Lower lobe of right lung (tissue), 2 donors: ENCODE measurements around the gene PGBD5. TPM values are rescaled to one million over a fixed set of nuclear protein-coding genes. Genes with fewer than 3 reads are reported as not detected.

Experiments
- ATAC-seq, 2 donors: fragments of 200-7000 bp; cut with Tn5 transposase; one replicate each; pipeline ENCODE4 v1.9.1; 2020 to 2022; ENCODE audit warnings: mild to moderate bottlenecking in 2 of 2, moderate library complexity in 2 of 2
- DNase-seq: peaks from one replicate; pipeline ENCODE4 v3.0.0-alpha.2; 2020
- H3K27ac ChIP-seq: fragments of 200-600 bp; one replicate; pipeline ENCODE4 v1.8.0; 2022
- H3K27me3 ChIP-seq: fragments of 200-600 bp; one replicate; pipeline ENCODE4 v1.8.0; 2022; ENCODE audit warnings: low read depth
- H3K36me3 ChIP-seq: fragments of 200-600 bp; one replicate; pipeline ENCODE4 v1.8.0; 2022; ENCODE audit warnings: mild to moderate bottlenecking
- H3K4me1 ChIP-seq: fragments of 200-600 bp; one replicate; pipeline ENCODE4 v1.8.0; 2022
- H3K4me3 ChIP-seq: fragments of 200-600 bp; one replicate; pipeline ENCODE4 v1.8.0; 2022; ENCODE audit warnings: mild to moderate bottlenecking
- H3K9me3 ChIP-seq: fragments of 200-600 bp; one replicate; pipeline ENCODE4 v1.8.0; 2022
- CTCF ChIP-seq: fragments of 200-600 bp; IDR thresholded peaks from one replicate; pipeline ENCODE4 v1.8.0; 2022; ENCODE audit warnings: antibody characterized with exemption, mild to moderate bottlenecking
- intact Hi-C: fragments of 100-400 bp; cut with DNase I; formaldehyde crosslinking; loops from one replicate; pipeline ENCODE4 v1.11.0; 2022
- total RNA-seq: library from RNA; stranded (reverse); fragmentation: NEBNext Ultra II Directional; extraction: Animal tissue kit (Norgen Biotek cat#: 25700); gene quantifications from one replicate; pipeline ENCODE4 v1.2.1, GENCODE V29; 2021
- donor health status: DM: no; HTN: yes; CAD: no; lungs with severe emphysema.

The PGBD5 gene
- total RNA-seq, 1 donor from 2014 or later = 2.3 TPM

GRCh38 chr1:230415405-230416132 is 10.6 kb downstream of the PGBD5 start:
- Histone ChIP-seq H3K36me3 (no peaks in the 10 kb centered on the region), H3K27me3 (no peaks in the 10 kb centered on the region), H3K4me3 (no peak overlapping the region), H3K4me1 (no peaks in the 10 kb centered on the region), H3K27ac (no peak overlapping the region), H3K9me3 (no peaks in the 10 kb centered on the region)
- TF ChIP-seq CTCF = no peak
- no peak for DNase-seq
- no peak for ATAC-seq
- intact Hi-C loops = no loop called here

DNA sequence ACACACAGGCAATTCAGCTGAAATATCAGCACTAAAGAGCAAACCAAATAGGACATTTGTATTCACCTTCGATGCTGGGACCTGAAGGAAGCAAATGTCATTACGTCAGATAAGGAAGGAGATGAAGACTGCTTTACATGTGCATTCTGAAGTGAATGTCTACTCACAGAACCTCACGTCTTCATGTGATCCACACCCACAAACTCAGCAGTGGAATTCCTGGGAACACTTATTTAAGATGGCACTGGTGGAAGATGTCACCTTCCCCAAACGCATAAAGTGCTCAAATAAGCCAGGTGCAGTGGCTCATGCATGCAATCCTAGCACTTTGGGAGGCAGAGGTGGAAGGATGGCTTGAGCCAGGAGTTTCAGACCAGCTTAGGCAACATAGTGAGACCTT is 11.4 kb downstream of the PGBD5 start:
- H3K36me3 ChIP-seq = no peaks in the 10 kb centered on the region
- intact Hi-C loops = no loop called here
- no peaks in the 10 kb centered on the region for H3K27me3 ChIP-seq
- no peak for TF ChIP-seq CTCF
- H3K27ac ChIP-seq = no peak overlapping the region
- H3K9me3 ChIP-seq = no peaks in the 10 kb centered on the region
- no peak for DNase-seq
- no peak overlapping the region for H3K4me3 ChIP-seq
- H3K4me1 ChIP-seq = no peaks in the 10 kb centered on the region
- ATAC-seq = no peak

DNA sequence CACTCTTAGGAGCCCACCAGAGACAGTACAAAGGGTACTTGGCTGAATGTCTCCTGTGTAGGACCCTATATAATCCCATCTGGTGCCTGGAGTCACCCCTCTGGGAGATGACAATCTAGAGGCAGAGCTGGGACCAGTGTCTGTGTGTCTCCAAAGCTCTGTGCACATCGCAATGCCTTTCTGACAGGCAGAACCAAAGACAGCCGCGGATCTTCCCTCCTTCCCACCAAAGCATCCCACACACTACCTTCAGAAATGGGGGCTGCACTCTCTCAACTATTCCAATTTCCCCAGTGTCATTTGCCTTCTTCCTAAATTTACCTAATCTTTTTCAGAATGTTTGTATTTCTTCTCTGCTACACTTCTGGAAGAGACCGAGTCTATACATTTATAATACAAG is 12.0 kb downstream of the PGBD5 start:
- H3K36me3 ChIP-seq = no peaks in the 10 kb centered on the region
- intact Hi-C loops = no loop called here

DNA sequence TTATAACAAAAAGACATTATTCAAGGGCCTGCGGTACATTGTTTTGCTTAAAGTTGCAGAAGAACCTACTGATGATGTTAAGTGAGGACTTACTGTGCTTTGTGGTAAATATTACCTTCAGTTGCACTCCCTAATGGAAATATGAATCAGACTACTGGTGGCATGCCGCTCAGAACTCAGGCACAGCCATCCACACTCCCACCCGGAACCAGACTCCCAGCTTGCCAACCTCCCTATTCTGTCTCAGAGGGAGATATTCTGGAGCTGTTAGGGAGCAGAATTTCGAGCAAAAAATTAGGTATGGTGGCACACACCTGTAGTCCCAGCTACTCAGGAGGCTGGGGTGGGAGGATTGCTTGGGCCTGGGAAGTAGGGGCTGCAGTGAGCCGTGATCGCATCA is 13.1 kb downstream of the PGBD5 start:
- TF ChIP-seq CTCF = no peak
- ATAC-seq = no peak
- intact Hi-C loops = no loop called here

More for the DNA sequence above, 12.0 kb downstream of the PGBD5 start:
- Histone ChIP-seq H3K27me3 (no peaks in the 10 kb centered on the region), H3K4me3 (no peak overlapping the region), H3K9me3 (no peaks in the 10 kb centered on the region), H3K27ac (no peak overlapping the region), H3K4me1 (no peaks in the 10 kb centered on the region)
- no peak for ATAC-seq
- no peak for DNase-seq
- no peak for TF ChIP-seq CTCF

GRCh38 chr1:230408971-230409370 is 17.2 kb downstream of the PGBD5 start:
- ATAC-seq (no peak), DNase-seq (no peak)
- Histone ChIP-seq H3K36me3 (no peaks in the 10 kb centered on the region), H3K4me1 (no peaks in the 10 kb centered on the region), H3K27me3 (no peaks in the 10 kb centered on the region), H3K9me3 (no peaks in the 10 kb centered on the region), H3K27ac (no peak overlapping the region), H3K4me3 (no peak overlapping the region)
- no peak for TF ChIP-seq CTCF
- intact Hi-C loops = no loop called here

More for the DNA sequence above, 13.1 kb downstream of the PGBD5 start:
- Histone ChIP-seq H3K27ac (no peak overlapping the region), H3K9me3 (no peaks in the 10 kb centered on the region), H3K27me3 (no peaks in the 10 kb centered on the region), H3K36me3 (no peaks in the 10 kb centered on the region), H3K4me3 (no peak overlapping the region), H3K4me1 (no peaks in the 10 kb centered on the region)
- no peak for DNase-seq
